ENCODE data around the gene WDR45. TPM values are rescaled to one million over a fixed set of nuclear protein-coding genes. Genes with fewer than 3 reads are reported as not detected.

WDR45 gene
- polyA plus RNA-seq, 1 donor (not counting 4 experiments of a cell fraction or from before 2014, with no cell fraction given): 43.1 TPM

DNA sequence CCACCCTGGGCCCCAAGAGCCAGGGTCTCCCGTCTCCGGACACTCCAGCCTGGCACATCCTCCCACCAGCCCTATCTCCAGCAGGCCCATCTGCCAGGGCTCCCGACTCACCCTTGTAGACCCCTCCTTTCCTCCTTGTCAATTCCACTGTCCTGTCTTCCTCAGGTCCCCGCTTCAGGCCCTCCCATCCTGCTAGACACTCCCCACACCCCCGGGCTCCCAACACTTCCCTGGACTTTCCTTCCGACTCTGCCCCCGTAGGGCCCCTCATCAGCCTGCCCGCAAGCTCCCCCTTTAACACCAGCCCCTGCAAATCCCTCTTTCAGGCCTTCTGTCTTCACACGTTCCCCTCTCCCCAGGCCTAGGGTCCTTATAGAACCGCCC, 7.0 kb downstream of the WDR45 start:
- Histone ChIP-seq H3K27ac (ENCODE audit: control insufficient read depth, insufficient read depth, low read length) (no peak overlapping the region), H3K9ac (ENCODE audit: control insufficient read depth, extremely low read depth, insufficient read depth, low read length) (no peak overlapping the region), H3K4me1 (ENCODE audit: control insufficient read depth, extremely low read depth, insufficient read depth, low read length) (peaks cover 2% of the 10 kb centered on the region), H3K9me1 (ENCODE audit: control insufficient read depth, extremely low read depth, insufficient read depth, low read length) (no peaks in the 10 kb centered on the region), H3K36me3 (ENCODE audit: control insufficient read depth in 2 of 2, extremely low read depth in 1 of 2, insufficient read depth in 2 of 2, low read length in 2 of 2) (peaks cover 0 to 3% of the 10 kb centered on the region in 2 experiments), H3K4me3 (ENCODE audit: control insufficient read depth in 2 of 3, extremely low read depth in 1 of 3, insufficient read depth in 2 of 3, low read depth in 1 of 3, low read length in 3 of 3) (peak overlapping the region; percentile 38 to 66 (median 49)), H3K4me2 (ENCODE audit: control insufficient read depth, extremely low read depth, insufficient read depth, low read depth, low read length) (peak overlapping the region; percentile 62), H4K20me1 (ENCODE audit: control insufficient read depth, extremely low read depth, insufficient read depth, low read length) (no peaks in the 10 kb centered on the region), H2AFZ (ENCODE audit: control insufficient read depth, low read length) (no peak overlapping the region), H3K79me2 (ENCODE audit: control insufficient read depth, insufficient read depth, low read length) (no peaks in the 10 kb centered on the region), H3K27me3 (ENCODE audit: control insufficient read depth, extremely low read depth, insufficient read depth, low read length) (no peaks in the 10 kb centered on the region), H3K9me3 (ENCODE audit: control insufficient read depth, low read depth, low read length) (no peaks in the 10 kb centered on the region)
- dilution Hi-C loops (cut with MboI; ENCODE audit: extremely low pct_ligation_motif_present, low sequenced_read_pairs): no loop called here
- DNase-seq (ENCODE audit: low read depth, low spot score) (no peak), FAIRE-seq (no peak)
- TF ChIP-seq EZH2 (IDR thresholded peaks at IDR 0.05; ENCODE audit: low read length): no peak
- TF ChIP-seq, protein P1, sequence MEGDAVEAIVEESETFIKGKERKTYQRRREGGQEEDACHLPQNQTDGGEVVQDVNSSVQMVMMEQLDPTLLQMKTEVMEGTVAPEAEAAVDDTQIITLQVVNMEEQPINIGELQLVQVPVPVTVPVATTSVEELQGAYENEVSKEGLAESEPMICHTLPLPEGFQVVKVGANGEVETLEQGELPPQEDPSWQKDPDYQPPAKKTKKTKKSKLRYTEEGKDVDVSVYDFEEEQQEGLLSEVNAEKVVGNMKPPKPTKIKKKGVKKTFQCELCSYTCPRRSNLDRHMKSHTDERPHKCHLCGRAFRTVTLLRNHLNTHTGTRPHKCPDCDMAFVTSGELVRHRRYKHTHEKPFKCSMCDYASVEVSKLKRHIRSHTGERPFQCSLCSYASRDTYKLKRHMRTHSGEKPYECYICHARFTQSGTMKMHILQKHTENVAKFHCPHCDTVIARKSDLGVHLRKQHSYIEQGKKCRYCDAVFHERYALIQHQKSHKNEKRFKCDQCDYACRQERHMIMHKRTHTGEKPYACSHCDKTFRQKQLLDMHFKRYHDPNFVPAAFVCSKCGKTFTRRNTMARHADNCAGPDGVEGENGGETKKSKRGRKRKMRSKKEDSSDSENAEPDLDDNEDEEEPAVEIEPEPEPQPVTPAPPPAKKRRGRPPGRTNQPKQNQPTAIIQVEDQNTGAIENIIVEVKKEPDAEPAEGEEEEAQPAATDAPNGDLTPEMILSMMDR (optimal IDR thresholded peaks at IDR 0.05 in 1 of 3, IDR thresholded peaks at IDR 0.05 in 1 of 3, conservative IDR thresholded peaks at IDR 0.05 in 1 of 3; ENCODE audit: extremely low read depth in 1 of 3, insufficient read depth in 2 of 3, low read length in 3 of 3): no peak

DNA sequence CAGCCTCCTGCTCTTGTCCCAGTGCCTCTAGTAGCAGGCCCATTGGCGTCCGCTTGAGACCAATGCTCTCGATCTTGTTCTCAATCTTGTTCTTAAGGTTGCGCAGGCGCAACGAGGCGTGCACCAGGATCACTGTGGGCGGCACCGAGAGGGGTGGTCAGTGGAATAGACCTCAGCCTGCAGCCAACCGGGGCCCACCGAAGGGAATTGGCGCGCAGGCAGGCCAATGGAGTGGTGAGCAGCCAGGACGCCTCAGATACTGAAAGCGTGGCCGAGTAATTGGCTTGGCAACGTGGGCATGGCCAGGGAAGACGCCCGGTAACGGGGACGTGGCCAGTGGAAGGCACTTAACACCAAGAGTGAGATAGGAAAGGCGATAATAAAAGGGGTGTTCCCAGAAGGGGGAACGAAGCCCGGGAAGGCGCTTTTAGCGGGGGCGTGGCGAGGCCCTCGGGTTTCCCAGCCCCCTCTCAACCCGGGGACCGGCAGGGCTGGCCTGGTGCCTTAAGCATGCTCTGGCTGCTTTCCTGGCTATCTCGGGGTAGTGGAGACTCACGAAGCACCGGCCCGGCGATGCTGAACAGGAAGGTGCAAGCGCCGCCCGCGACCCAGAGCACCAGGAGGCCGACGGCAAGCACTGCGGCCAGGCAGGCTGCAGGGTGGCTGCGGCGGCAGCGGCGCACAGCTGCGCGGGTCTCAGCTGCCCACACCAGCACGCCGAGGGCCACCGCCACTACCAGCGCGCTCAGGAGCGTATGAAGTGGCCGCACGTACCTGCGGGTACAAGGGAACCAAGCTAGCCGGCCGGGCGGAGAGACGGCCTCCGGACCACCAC, 7.6 kb downstream of the WDR45 start:
- no peak overlapping the region for H2AFZ ChIP-seq (ENCODE audit: control insufficient read depth, low read length)
- H3K27ac ChIP-seq (ENCODE audit: control insufficient read depth, insufficient read depth, low read length): no peak overlapping the region
- DNase-seq (ENCODE audit: low read depth, low spot score) (no peak), FAIRE-seq (no peak)
- H3K4me1 ChIP-seq (ENCODE audit: control insufficient read depth, extremely low read depth, insufficient read depth, low read length): peaks cover 2% of the 10 kb centered on the region
- TF ChIP-seq EZH2 (IDR thresholded peaks at IDR 0.05; ENCODE audit: low read length): no peak
- TF ChIP-seq, protein P1 (optimal IDR thresholded peaks at IDR 0.05 in 1 of 3, IDR thresholded peaks at IDR 0.05 in 1 of 3, conservative IDR thresholded peaks at IDR 0.05 in 1 of 3; ENCODE audit: extremely low read depth in 1 of 3, insufficient read depth in 2 of 3, low read length in 3 of 3): no peak
- no peaks in the 10 kb centered on the region for H4K20me1 ChIP-seq (ENCODE audit: control insufficient read depth, extremely low read depth, insufficient read depth, low read length)
- H3K9me3 ChIP-seq (ENCODE audit: control insufficient read depth, low read depth, low read length): no peaks in the 10 kb centered on the region
- dilution Hi-C loops (cut with MboI; ENCODE audit: extremely low pct_ligation_motif_present, low sequenced_read_pairs): no loop called here
- peak overlapping the region; percentile 62 for H3K4me2 ChIP-seq (ENCODE audit: control insufficient read depth, extremely low read depth, insufficient read depth, low read depth, low read length)
- H3K9ac ChIP-seq (ENCODE audit: control insufficient read depth, extremely low read depth, insufficient read depth, low read length): no peak overlapping the region
- no peaks in the 10 kb centered on the region for H3K79me2 ChIP-seq (ENCODE audit: control insufficient read depth, insufficient read depth, low read length)
- H3K4me3 ChIP-seq (ENCODE audit: control insufficient read depth in 2 of 3, extremely low read depth in 1 of 3, insufficient read depth in 2 of 3, low read depth in 1 of 3, low read length in 3 of 3): peak overlapping the region in 1 of 3 experiments; percentile 27
- H3K27me3 ChIP-seq (ENCODE audit: control insufficient read depth, extremely low read depth, insufficient read depth, low read length): no peaks in the 10 kb centered on the region
- no peaks in the 10 kb centered on the region for H3K9me1 ChIP-seq (ENCODE audit: control insufficient read depth, extremely low read depth, insufficient read depth, low read length)
- H3K36me3 ChIP-seq (ENCODE audit: control insufficient read depth in 2 of 2, extremely low read depth in 1 of 2, insufficient read depth in 2 of 2, low read length in 2 of 2): peaks cover 0 to 3% of the 10 kb centered on the region in 2 experiments
